Measurements from ENCODE around the gene ERICH6B.

ERICH6B gene

GRCh38 chr13:45500492-45501174 lies 114.9 kb downstream of the ERICH6B start:
- no peak for DNase-seq (ENCODE audit: low spot score)

GRCh38 chr13:45496942-45497341 lies 118.6 kb downstream of the ERICH6B start:
- no peak for DNase-seq (ENCODE audit: low spot score)

GRCh38 chr13:45492538-45492937 lies 123.0 kb downstream of the ERICH6B start:
- no peak for DNase-seq (ENCODE audit: low spot score)
